Measurements from ENCODE around the gene C1GALT1.

C1GALT1 gene

GRCh38 chr7:7165372-7165771, 17.0 kb upstream of the C1GALT1 start:
- Histone ChIP-seq H3K4me3 (ENCODE audit: low read depth, low read length) (no peak overlapping the region), H3K27ac (ENCODE audit: extremely low read depth, low read depth, low read length) (no peak overlapping the region), H3K9me3 (ENCODE audit: control insufficient read depth, insufficient read depth, low read depth, low read length) (no peaks in the 10 kb centered on the region), H3K36me3 (ENCODE audit: control insufficient read depth in 2 of 2, insufficient read depth in 1 of 2, low read length in 2 of 2) (no peaks in the 10 kb centered on the region), H3K4me1 (ENCODE audit: control insufficient read depth, insufficient read depth, low read length) (no peaks in the 10 kb centered on the region)
- ChIA-PET CTCF (no interaction called here), POLR2A (no interaction called here)
- TF ChIP-seq ZBTB7A (tag by site-specific recombination; IDR thresholded peaks at IDR 0.05; ENCODE audit: low read depth) (no peak), ZNF792 (tag by site-specific recombination; IDR thresholded peaks at IDR 0.05) (no peak), ZNF664 (tag by site-specific recombination; IDR thresholded peaks at IDR 0.05) (no peak), GLI4 (tag by site-specific recombination; IDR thresholded peaks at IDR 0.05) (no peak), ZNF560 (tag by site-specific recombination; IDR thresholded peaks at IDR 0.05; ENCODE audit: borderline replicate concordance) (no peak), ZNF610 (tag by site-specific recombination; IDR thresholded peaks at IDR 0.05; ENCODE audit: borderline replicate concordance) (no peak)
- TF ChIP-seq, protein P1, sequence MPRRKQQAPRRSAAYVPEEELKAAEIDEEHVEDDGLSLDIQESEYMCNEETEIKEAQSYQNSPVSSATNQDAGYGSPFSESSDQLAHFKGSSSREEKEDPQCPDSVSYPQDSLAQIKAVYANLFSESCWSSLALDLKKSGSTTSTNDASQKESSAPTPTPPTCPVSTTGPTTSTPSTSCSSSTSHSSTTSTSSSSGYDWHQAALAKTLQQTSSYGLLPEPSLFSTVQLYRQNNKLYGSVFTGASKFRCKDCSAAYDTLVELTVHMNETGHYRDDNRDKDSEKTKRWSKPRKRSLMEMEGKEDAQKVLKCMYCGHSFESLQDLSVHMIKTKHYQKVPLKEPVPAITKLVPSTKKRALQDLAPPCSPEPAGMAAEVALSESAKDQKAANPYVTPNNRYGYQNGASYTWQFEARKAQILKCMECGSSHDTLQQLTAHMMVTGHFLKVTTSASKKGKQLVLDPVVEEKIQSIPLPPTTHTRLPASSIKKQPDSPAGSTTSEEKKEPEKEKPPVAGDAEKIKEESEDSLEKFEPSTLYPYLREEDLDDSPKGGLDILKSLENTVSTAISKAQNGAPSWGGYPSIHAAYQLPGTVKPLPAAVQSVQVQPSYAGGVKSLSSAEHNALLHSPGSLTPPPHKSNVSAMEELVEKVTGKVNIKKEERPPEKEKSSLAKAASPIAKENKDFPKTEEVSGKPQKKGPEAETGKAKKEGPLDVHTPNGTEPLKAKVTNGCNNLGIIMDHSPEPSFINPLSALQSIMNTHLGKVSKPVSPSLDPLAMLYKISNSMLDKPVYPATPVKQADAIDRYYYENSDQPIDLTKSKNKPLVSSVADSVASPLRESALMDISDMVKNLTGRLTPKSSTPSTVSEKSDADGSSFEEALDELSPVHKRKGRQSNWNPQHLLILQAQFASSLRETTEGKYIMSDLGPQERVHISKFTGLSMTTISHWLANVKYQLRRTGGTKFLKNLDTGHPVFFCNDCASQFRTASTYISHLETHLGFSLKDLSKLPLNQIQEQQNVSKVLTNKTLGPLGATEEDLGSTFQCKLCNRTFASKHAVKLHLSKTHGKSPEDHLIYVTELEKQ (tag by site-specific recombination; IDR thresholded peaks at IDR 0.05; ENCODE audit: borderline replicate concordance): no peak
- TF ChIP-seq, protein P2, sequence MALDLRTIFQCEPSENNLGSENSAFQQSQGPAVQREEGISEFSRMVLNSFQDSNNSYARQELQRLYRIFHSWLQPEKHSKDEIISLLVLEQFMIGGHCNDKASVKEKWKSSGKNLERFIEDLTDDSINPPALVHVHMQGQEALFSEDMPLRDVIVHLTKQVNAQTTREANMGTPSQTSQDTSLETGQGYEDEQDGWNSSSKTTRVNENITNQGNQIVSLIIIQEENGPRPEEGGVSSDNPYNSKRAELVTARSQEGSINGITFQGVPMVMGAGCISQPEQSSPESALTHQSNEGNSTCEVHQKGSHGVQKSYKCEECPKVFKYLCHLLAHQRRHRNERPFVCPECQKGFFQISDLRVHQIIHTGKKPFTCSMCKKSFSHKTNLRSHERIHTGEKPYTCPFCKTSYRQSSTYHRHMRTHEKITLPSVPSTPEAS (tag by site-specific recombination; IDR thresholded peaks at IDR 0.05): no peak

DNA sequence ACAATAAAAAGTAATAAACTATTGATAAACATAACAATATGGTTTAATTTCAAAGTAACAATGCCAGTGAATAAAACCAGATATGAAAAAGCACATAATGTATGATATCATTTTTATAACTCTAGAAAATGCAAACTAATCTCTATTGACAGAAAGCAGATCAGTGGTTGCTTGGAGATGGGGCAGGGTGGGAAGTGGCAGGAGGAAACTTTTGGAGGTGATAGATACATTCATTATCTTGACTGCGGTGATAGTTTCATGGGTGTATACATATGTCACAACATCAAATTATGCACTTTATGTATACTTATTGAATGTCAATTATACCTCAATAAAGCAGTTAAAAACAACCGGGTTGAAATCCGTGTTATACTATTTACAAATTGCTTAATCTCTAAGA, 16.0 kb upstream of the C1GALT1 start:
- no peaks in the 10 kb centered on the region for H3K36me3 ChIP-seq (ENCODE audit: control insufficient read depth in 2 of 2, insufficient read depth in 1 of 2, low read length in 2 of 2)
- no peaks in the 10 kb centered on the region for H3K4me1 ChIP-seq (ENCODE audit: control insufficient read depth, insufficient read depth, low read length)
- ChIA-PET CTCF (no interaction called here), POLR2A (no interaction called here)
- no peak overlapping the region for H3K27ac ChIP-seq (ENCODE audit: extremely low read depth, low read depth, low read length)
- no peaks in the 10 kb centered on the region for H3K9me3 ChIP-seq (ENCODE audit: control insufficient read depth, insufficient read depth, low read depth, low read length)
- TF ChIP-seq ZBTB7A (tag by site-specific recombination; IDR thresholded peaks at IDR 0.05; ENCODE audit: low read depth): no peak
- H3K4me3 ChIP-seq (ENCODE audit: low read depth, low read length): no peak overlapping the region

- no peak overlapping the region for H3K4me3 ChIP-seq (ENCODE audit: low read depth, low read length)
- POLR2A ChIA-PET: no interaction called here
- no peaks in the 10 kb centered on the region for H3K36me3 ChIP-seq (ENCODE audit: control insufficient read depth in 2 of 2, insufficient read depth in 1 of 2, low read length in 2 of 2)
- CTCF ChIA-PET: no interaction called here
- H3K27ac ChIP-seq (ENCODE audit: extremely low read depth, low read depth, low read length): no peak overlapping the region
- no peaks in the 10 kb centered on the region for H3K4me1 ChIP-seq (ENCODE audit: control insufficient read depth, insufficient read depth, low read length)
- H3K9me3 ChIP-seq (ENCODE audit: control insufficient read depth, insufficient read depth, low read depth, low read length): no peaks in the 10 kb centered on the region
- TF ChIP-seq BCL11A (tag by site-specific recombination; IDR thresholded peaks at IDR 0.05; ENCODE audit: low read depth) (no peak), ZSCAN23 (tag by site-specific recombination; IDR thresholded peaks at IDR 0.05) (no peak), REST (tag by site-specific recombination; IDR thresholded peaks at IDR 0.05) (no peak), ZFP69B (tag by site-specific recombination; IDR thresholded peaks at IDR 0.05) (no peak), REPIN1 (tag by site-specific recombination; IDR thresholded peaks at IDR 0.05; ENCODE audit: low read depth) (no peak), ZNF555 (tag by site-specific recombination; conservative IDR thresholded peaks at IDR 0.05) (no peak), ZNF623 (tag by site-specific recombination; IDR thresholded peaks at IDR 0.05) (no peak), TRIM28 (IDR thresholded peaks at IDR 0.05; ENCODE audit: borderline replicate concordance, low read length) (no peak)
- TF ChIP-seq, protein P3, sequence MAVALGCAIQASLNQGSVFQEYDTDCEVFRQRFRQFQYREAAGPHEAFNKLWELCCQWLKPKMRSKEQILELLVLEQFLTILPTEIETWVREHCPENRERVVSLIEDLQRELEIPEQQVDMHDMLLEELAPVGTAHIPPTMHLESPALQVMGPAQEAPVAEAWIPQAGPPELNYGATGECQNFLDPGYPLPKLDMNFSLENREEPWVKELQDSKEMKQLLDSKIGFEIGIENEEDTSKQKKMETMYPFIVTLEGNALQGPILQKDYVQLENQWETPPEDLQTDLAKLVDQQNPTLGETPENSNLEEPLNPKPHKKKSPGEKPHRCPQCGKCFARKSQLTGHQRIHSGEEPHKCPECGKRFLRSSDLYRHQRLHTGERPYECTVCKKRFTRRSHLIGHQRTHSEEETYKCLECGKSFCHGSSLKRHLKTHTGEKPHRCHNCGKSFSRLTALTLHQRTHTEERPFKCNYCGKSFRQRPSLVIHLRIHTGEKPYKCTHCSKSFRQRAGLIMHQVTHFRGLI (tag by site-specific recombination; IDR thresholded peaks at IDR 0.05): no peak
- TF ChIP-seq, protein P4, sequence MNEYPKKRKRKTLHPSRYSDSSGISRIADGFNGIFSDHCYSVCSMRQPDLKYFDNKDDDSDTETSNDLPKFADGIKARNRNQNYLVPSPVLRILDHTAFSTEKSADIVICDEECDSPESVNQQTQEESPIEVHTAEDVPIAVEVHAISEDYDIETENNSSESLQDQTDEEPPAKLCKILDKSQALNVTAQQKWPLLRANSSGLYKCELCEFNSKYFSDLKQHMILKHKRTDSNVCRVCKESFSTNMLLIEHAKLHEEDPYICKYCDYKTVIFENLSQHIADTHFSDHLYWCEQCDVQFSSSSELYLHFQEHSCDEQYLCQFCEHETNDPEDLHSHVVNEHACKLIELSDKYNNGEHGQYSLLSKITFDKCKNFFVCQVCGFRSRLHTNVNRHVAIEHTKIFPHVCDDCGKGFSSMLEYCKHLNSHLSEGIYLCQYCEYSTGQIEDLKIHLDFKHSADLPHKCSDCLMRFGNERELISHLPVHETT (tag by site-specific recombination; IDR thresholded peaks at IDR 0.05): no peak
Measured at GRCh38 chr7:7169296-7169695, 13.0 kb upstream of the C1GALT1 start.

Measured in HEK293 (cell line).